ENCODE data around the gene MFAP3.
"Not testable (repeated sequence)": the region's sequence is repeated elsewhere in the genome, so short reads cannot be mapped to it uniquely, and the experiment has no call there.

Gene MFAP3

GRCh38 chr5:154038707-154039457 lies at the start of gene MFAP3, which contains the start of gene FAM114A2:
Gene MFAP3, plus strand, starts transcription at chr5:154038967. Its CDS starts 10,756 bp downstream, at chr5:154049723.
Gene FAM114A2, minus strand, starts transcription at chr5:154038910. Its CDS starts 3,957 bp downstream, at chr5:154034953.
- peak; percentile 86 for DNase-seq (ENCODE audit: low spot score)

GRCh38 chr5:153991168-153991567 lies 47.6 kb upstream of the MFAP3 start:
- no peak for DNase-seq (ENCODE audit: low spot score)

- no peak for DNase-seq (ENCODE audit: low spot score)
These were observed 40.8 kb upstream of the MFAP3 start for GRCh38 chr5:153998010-153998409.

- no peak for DNase-seq (ENCODE audit: low spot score)
These were observed 40.0 kb upstream of the MFAP3 start for GRCh38 chr5:153998768-153999167.

- no peak for DNase-seq (ENCODE audit: low spot score)
These were observed 38.8 kb upstream of the MFAP3 start for GRCh38 chr5:153999995-154000394.

- DNase-seq (ENCODE audit: low spot score) = no peak
These were observed 38.1 kb upstream of the MFAP3 start for GRCh38 chr5:154000703-154001102.

GRCh38 chr5:154002093-154002492 lies 36.7 kb upstream of the MFAP3 start:
- no peak for DNase-seq (ENCODE audit: low spot score)

GRCh38 chr5:154002511-154003020 lies 36.2 kb upstream of the MFAP3 start:
- no peak for DNase-seq (ENCODE audit: low spot score)

GRCh38 chr5:154005648-154006047 lies 33.1 kb upstream of the MFAP3 start:
- no peak for DNase-seq (ENCODE audit: low spot score)

- DNase-seq (ENCODE audit: low spot score) = no peak
These were observed 28.1 kb upstream of the MFAP3 start for GRCh38 chr5:154010660-154011059.

- DNase-seq (ENCODE audit: low spot score) = no peak
These were observed 23.6 kb upstream of the MFAP3 start for GRCh38 chr5:154015071-154015693.

- not testable (repeated sequence) for DNase-seq (ENCODE audit: low spot score)
These were observed 19.8 kb upstream of the MFAP3 start for GRCh38 chr5:154018919-154019318.

- no peak for DNase-seq (ENCODE audit: low spot score)
These were observed 12.8 kb upstream of the MFAP3 start for GRCh38 chr5:154025951-154026350.

- no peak for DNase-seq (ENCODE audit: low spot score)
These were observed 6.8 kb upstream of the MFAP3 start for GRCh38 chr5:154031937-154032489.

GRCh38 chr5:154034944-154035343 lies 3.8 kb upstream of the MFAP3 start:
- no peak for DNase-seq (ENCODE audit: low spot score)

- peak; percentile 35 for DNase-seq (ENCODE audit: low spot score)
These were observed 483 bp upstream of the MFAP3 start for GRCh38 chr5:154038261-154038706.

GRCh38 chr5:154039458-154039829 lies 677 bp downstream of the MFAP3 start:
- no peak for DNase-seq (ENCODE audit: low spot score)

- no peak for DNase-seq (ENCODE audit: low spot score)
These were observed 4.0 kb downstream of the MFAP3 start for GRCh38 chr5:154042766-154043165.

GRCh38 chr5:154044099-154044498 lies 5.3 kb downstream of the MFAP3 start:
- DNase-seq (ENCODE audit: low spot score) = no peak

GRCh38 chr5:154044581-154044980 lies 5.8 kb downstream of the MFAP3 start:
- DNase-seq (ENCODE audit: low spot score) = no peak

GRCh38 chr5:154046486-154046885 lies 7.7 kb downstream of the MFAP3 start:
- no peak for DNase-seq (ENCODE audit: low spot score)

- DNase-seq (ENCODE audit: low spot score) = no peak
These were observed 8.6 kb downstream of the MFAP3 start for GRCh38 chr5:154047324-154047723.

- no peak for DNase-seq (ENCODE audit: low spot score)
These were observed 10.9 kb downstream of the MFAP3 start for GRCh38 chr5:154049636-154050035.
